ENCODE results near the gene DUSP10. TPM values are rescaled to one million over a fixed set of nuclear protein-coding genes. Genes with fewer than 3 reads are reported as not detected.

DUSP10 gene
- total RNA-seq, 2 donors from 2014 or later = 14.3 TPM

DNA sequence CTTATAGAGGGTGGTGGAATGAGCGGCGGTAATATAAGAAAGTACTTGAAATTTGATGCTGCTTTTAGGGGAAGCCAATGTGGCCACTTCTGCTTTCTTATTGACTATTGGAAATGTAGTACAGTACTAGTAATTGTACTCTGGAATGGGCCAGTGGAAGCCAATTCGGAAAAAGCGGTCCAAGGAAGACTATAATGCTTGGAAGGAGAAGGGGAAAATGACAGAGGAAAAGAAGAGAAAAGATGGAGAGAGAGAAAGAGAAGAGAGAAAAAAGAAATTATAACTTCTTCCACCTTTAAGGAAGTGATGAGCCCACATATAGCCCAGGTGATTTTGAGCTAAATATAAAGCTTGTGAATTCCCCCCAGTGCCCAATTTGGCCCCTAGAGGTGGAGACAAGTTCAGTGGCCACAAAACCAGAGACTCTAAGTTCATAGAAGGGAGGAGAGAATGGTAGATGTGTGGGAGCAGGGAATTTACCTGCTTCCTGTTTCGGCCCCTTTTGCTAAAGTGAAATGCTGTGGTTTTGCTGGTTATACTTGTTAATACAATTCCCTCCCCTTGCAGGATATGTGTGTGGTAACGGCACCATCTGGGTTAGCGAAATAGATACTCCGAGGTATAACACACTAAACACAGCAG, 35.7 kb upstream of the DUSP10 start:
- H3K4me1 Mint-ChIP-seq (ENCODE audit: low read depth) = peaks cover 83% of the 10 kb centered on the region
- DNase-seq (peak; percentile 50 to 58), ATAC-seq (replicated peaks in 1 of 2) (peak; percentile 72 to 73)
- peaks cover 0 to 2% of the 10 kb centered on the region in 2 donors for H3K36me3 Mint-ChIP-seq (ENCODE audit: insufficient read depth in 2 of 2)
- H3K27me3 Mint-ChIP-seq (ENCODE audit: low read depth) = peaks cover 7% of the 10 kb centered on the region
- H3K9me3 Mint-ChIP-seq = no peaks in the 10 kb centered on the region
- peak overlapping the region; percentile 63 to 81 for H3K4me3 Mint-ChIP-seq
- H3K27ac Mint-ChIP-seq = peak overlapping the region; percentile 66

DNA sequence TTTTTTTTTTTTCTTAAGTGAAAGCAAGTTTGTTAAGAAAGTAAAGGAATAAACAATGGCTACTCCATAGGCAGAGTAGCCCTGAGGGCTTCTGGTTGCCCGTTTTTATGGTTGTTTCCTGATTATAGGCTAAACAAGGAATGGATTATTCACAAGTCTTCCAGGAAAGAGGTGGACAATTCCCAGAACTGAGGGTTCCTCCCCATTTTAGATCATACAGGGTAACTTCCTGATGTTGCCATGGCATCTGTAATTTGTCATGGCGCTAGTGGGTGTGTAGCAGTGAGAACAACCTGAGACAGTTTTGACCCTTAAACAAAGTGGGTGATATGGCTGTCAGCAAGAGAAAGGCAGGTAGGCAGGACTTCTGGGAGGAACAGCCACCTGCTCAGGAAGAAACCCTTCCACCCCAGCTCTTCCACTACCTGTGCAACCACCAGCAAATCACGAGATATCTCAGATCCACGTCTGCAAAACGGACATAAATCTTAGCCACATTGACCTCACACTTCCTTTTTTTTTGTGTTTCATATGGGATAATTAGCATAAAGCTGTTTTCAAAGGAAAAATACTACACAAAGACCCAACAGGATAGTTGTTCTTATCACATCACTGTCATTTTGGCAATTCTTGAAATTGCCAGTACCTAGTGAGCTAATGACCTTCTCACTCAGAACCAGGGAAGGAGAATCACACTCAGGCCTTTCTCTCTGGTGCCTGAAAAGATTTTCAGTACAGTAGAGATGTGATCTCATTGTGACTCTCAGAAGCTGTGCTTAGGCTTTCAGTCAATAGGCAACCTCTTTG, 34.8 kb upstream of the DUSP10 start:
- Mint-ChIP-seq H3K36me3 (ENCODE audit: insufficient read depth in 2 of 2) (peaks cover 0 to 2% of the 10 kb centered on the region in 2 donors), H3K4me3 (peak overlapping the region; percentile 63 to 81), H3K4me1 (ENCODE audit: low read depth) (peaks cover 75% of the 10 kb centered on the region), H3K9me3 (no peaks in the 10 kb centered on the region), H3K27me3 (ENCODE audit: low read depth) (peaks cover 5% of the 10 kb centered on the region), H3K27ac (peak overlapping the region; percentile 66)
- ATAC-seq (replicated peaks in 1 of 2) = peak; percentile 65 to 74
- DNase-seq = no peak

DNA sequence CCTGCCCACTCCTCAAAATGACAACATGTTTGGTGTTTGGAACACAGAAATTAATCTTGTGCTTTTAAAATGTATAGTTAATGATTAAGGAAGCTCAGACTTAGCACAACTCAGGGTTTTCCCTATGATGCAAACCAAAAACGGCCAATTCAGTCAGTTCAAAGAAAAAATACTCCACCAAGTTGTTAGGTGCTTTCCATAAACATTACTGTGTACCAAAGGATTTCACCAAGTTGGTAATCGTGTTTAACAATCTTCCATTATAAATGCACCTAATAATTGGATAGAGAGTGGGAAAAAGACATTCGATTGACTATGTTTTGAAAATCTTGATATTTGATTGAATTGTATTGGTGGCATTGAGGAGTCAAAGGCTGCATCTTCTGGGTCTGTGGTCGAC, 33.3 kb upstream of the DUSP10 start:
- H3K27me3 Mint-ChIP-seq (ENCODE audit: low read depth) = no peaks in the 10 kb centered on the region
- H3K4me1 Mint-ChIP-seq (ENCODE audit: low read depth) = peaks cover 60% of the 10 kb centered on the region
- DNase-seq = no peak
- peak overlapping the region; percentile 71 for H3K27ac Mint-ChIP-seq
- ATAC-seq (replicated peaks in 1 of 2) = no peak
- peaks cover 0 to 2% of the 10 kb centered on the region in 2 donors for H3K36me3 Mint-ChIP-seq (ENCODE audit: insufficient read depth in 2 of 2)
- no peaks in the 10 kb centered on the region for H3K9me3 Mint-ChIP-seq
- H3K4me3 Mint-ChIP-seq = peak overlapping the region; percentile 32 to 81

DNA sequence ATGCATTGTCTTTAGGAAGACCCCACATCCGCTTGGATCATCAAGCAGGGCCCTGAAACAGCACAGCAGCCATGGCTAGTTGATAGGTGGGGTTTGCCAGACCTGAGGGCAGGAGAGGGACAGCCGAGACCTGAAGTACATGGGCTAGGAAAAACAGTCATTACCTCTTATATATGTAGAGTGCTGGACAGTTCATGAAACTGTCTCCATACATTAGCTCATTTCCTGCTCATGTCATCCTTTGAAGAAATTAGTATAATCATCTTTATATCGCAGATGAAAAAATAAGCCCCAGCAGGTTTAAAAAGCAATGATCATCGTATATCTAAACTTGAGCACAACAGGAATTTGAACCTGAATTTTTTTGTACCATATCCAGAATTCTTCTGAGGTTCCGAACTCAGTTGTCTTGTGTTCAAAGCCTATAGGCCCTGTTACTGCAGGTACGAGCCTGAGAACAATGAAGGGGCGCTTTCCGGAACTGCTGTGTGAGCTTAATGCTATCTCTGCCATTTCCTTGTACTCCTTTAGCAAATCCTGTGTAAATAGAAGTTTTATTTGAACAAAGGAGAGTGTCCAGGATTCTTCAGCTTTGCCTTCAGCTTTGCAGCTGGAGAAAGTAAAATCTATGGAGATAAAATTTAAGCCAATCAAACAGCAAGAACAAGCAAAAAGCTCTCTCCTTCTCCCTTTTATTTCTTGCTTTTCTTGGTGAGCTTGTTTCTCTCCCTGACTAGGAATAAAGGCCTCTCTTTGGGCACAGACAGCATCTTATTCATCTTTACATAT, 32.4 kb upstream of the DUSP10 start:
- H3K4me3 Mint-ChIP-seq = no peak overlapping the region
- no peaks in the 10 kb centered on the region for H3K27me3 Mint-ChIP-seq (ENCODE audit: low read depth)
- no peak for DNase-seq
- no peaks in the 10 kb centered on the region for H3K9me3 Mint-ChIP-seq
- H3K4me1 Mint-ChIP-seq (ENCODE audit: low read depth) = peaks cover 54% of the 10 kb centered on the region
- peaks cover 0 to 2% of the 10 kb centered on the region in 2 donors for H3K36me3 Mint-ChIP-seq (ENCODE audit: insufficient read depth in 2 of 2)
- ATAC-seq (replicated peaks in 1 of 2) = no peak
- H3K27ac Mint-ChIP-seq = peak overlapping the region; percentile 72

DNA sequence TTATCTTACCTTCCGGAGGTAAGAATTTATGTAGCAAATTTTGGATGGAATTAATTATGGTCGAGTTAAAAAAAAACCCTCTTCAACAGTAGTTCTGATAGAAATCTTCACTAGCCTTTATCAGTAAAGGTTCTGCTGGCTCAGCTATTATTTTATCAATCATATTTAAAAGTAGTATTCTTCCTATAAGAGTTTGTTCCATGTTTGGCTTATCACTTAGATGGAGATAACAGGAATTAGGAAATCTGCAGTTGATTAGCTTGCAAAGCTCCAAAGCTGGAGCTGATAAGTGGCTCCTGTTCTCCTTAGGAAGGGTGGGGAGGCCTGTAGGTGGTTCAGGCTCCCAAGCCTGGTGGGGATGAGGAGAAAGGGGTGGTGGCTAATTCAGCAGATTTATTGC, 31.5 kb upstream of the DUSP10 start:
- Mint-ChIP-seq H3K27me3 (ENCODE audit: low read depth) (no peaks in the 10 kb centered on the region), H3K36me3 (ENCODE audit: insufficient read depth in 2 of 2) (peaks cover 0 to 2% of the 10 kb centered on the region in 2 donors), H3K27ac (no peak overlapping the region), H3K9me3 (no peaks in the 10 kb centered on the region), H3K4me1 (ENCODE audit: low read depth) (peaks cover 51% of the 10 kb centered on the region), H3K4me3 (no peak overlapping the region)
- ATAC-seq (replicated peaks in 1 of 2) (no peak), DNase-seq (no peak)

DNA sequence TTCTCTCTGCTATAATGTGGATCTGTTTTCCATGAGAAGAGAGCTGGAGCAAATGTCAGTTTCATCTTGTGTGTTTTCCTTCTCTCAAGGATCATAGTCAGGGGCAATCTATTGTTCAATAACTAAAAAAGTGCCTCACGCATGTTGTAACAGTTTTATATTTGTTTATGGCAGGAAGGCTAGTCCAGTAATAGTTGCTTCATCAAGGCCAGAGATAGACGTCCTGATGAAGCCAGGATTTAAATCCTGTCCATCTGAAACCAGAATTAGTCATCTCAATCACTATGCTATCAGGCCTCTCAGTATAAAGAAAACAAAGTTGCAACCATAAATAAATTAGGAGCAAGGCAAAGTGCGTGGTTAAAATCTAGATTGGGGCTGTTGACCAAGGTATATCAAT, 30.2 kb upstream of the DUSP10 start:
- DNase-seq (no peak), ATAC-seq (replicated peaks in 1 of 2) (no peak)
- Mint-ChIP-seq H3K4me1 (ENCODE audit: low read depth) (peaks cover 43% of the 10 kb centered on the region), H3K36me3 (ENCODE audit: insufficient read depth in 2 of 2) (peaks cover 0 to 2% of the 10 kb centered on the region in 2 donors), H3K27me3 (ENCODE audit: low read depth) (no peaks in the 10 kb centered on the region), H3K9me3 (peaks cover 0 to 3% of the 10 kb centered on the region in 2 donors), H3K4me3 (no peak overlapping the region), H3K27ac (no peak overlapping the region)

DNA sequence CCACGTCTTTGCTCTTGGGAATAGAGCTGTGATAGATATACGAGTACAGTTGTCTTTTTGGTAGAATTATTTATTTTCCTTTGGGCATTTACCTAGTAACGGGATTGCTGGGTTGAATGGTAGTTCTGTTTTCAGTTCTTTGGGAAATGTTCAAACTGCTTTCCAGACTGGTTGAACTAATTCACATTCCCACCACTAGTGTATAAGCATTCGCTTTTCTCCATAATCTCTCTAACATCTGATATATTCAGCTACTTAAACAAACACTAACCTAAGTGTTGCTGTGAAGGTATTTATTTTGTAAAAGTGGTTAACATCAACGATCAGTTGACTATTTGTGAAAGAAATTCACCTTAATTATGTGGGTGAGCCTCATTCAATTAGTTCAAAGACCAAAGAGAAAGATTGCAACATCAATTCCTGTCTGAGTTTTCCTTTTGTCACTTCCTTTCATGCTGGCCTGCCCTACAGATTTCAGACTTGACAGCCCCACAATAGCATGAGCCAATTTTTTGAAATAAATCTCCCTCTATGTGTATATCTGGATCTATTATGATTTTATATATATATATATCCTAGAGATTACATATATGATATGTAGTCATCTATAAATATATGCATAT, 26.7 kb upstream of the DUSP10 start:
- peaks cover 21% of the 10 kb centered on the region for H3K4me1 Mint-ChIP-seq (ENCODE audit: low read depth)
- no peaks in the 10 kb centered on the region for H3K27me3 Mint-ChIP-seq (ENCODE audit: low read depth)
- no peak for DNase-seq
- no peak for ATAC-seq (replicated peaks in 1 of 2)
- no peak overlapping the region for H3K4me3 Mint-ChIP-seq
- peaks cover 0 to 3% of the 10 kb centered on the region in 2 donors for H3K9me3 Mint-ChIP-seq
- H3K27ac Mint-ChIP-seq = no peak overlapping the region
- H3K36me3 Mint-ChIP-seq (ENCODE audit: insufficient read depth in 2 of 2) = no peaks in the 10 kb centered on the region

DNA sequence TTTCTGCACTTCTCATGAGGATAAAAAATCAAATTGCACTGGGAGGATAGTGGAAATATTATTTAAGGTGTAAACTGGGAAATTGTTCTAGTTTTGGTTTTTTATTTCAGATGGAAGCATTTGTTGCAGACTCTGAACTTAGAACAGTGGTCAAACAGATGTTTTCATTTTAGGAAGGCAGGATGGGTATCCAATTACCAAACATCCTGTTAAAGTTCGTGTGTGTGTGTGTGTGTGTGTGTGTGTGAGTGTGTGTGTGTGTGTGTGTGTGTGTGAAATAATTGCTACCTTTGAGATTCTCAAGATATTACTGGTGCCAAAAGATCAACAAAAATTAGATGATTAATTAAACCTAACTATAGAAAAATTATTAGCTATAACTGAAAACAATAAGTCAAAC, 24.3 kb upstream of the DUSP10 start:
- Mint-ChIP-seq H3K4me1 (ENCODE audit: low read depth) (peaks cover 31% of the 10 kb centered on the region), H3K36me3 (ENCODE audit: insufficient read depth in 2 of 2) (no peaks in the 10 kb centered on the region), H3K9me3 (peaks cover 0 to 3% of the 10 kb centered on the region in 2 donors), H3K27me3 (ENCODE audit: low read depth) (no peaks in the 10 kb centered on the region), H3K4me3 (no peak overlapping the region), H3K27ac (no peak overlapping the region)
- DNase-seq (no peak), ATAC-seq (replicated peaks in 1 of 2) (no peak)

DNA sequence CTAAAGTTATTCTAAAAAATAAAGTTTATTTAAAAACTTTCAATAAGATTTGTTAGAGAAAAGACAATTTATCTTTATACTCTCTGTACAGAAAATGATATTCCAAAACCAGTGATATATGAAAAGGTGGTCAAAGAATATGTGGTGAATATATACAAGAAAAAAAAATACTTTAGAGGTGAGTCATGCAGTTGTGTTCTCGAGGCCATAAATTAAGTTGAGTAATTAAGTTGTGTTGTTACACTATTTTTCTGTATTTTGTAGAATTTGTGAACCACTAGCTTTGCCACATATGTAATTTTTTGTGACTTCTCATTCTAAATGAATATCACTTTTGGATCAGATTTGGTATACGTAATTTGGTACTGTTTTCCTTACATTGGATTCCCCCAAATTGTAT, 23.6 kb upstream of the DUSP10 start:
- ATAC-seq (replicated peaks in 1 of 2) = no peak
- Mint-ChIP-seq H3K4me3 (no peak overlapping the region), H3K36me3 (ENCODE audit: insufficient read depth in 2 of 2) (no peaks in the 10 kb centered on the region), H3K27me3 (ENCODE audit: low read depth) (no peaks in the 10 kb centered on the region), H3K27ac (no peak overlapping the region), H3K9me3 (peaks cover 0 to 3% of the 10 kb centered on the region in 2 donors), H3K4me1 (ENCODE audit: low read depth) (peaks cover 38% of the 10 kb centered on the region)
- no peak for DNase-seq

DNA sequence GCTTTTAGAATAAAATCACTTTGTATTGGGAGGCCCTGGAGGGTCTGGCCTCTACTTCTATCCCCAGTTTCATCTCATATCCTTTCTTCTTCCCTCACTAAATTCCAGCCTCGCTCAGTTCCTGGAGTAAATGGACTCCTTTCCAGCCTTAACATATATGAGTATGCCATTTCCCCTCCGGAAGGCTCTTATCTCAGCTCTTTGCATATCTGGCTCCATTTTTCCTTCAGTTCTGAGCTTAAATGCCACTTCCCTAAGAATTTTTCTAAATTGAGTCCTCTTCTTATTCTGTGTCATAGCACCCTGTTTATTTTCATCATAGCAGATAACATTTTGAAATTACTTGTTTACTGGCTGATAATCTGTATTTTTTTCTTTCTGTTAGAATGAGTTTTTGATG, 20.2 kb upstream of the DUSP10 start:
- H3K36me3 Mint-ChIP-seq (ENCODE audit: insufficient read depth in 2 of 2) = no peaks in the 10 kb centered on the region
- no peaks in the 10 kb centered on the region for H3K27me3 Mint-ChIP-seq (ENCODE audit: low read depth)
- ATAC-seq (replicated peaks in 1 of 2) (no peak), DNase-seq (no peak)
- no peak overlapping the region for H3K27ac Mint-ChIP-seq
- no peak overlapping the region for H3K4me3 Mint-ChIP-seq
- peaks cover 38% of the 10 kb centered on the region for H3K4me1 Mint-ChIP-seq (ENCODE audit: low read depth)
- no peaks in the 10 kb centered on the region for H3K9me3 Mint-ChIP-seq

DNA sequence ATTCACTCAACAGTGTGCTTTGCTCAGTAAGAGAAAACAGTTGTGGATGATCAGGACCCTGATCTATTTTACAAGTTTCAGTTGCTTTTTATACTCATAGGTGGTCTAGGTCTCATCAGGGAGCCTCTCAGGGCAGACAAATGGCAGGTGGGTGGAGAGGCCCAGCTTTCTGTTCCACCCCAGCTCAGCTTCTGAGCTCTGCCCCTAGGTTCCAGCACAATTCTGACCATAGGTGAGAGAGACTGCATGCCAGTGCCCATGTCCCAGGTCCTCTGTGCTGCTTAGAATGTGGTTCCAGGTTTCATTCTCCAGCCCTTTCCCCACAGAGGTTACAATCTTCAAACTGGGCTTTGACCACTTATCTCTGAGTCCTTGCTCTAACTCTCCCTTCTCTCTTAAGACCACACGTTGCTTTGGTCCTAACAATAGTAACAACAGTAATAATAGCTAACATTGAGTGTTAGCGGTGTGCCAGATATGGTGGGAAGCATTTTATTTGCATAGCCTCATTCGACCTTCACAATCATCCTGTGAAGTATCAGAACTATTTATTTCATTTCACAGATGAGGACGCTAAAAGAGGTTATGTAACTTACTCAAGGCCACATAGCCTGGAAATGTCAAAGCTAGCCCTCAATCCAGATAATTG, 19.6 kb upstream of the DUSP10 start:
- Mint-ChIP-seq H3K9me3 (no peaks in the 10 kb centered on the region), H3K36me3 (ENCODE audit: insufficient read depth in 2 of 2) (no peaks in the 10 kb centered on the region), H3K4me3 (peak overlapping the region in 1 of 2 donors; percentile 17), H3K27me3 (ENCODE audit: low read depth) (no peaks in the 10 kb centered on the region), H3K27ac (no peak overlapping the region), H3K4me1 (ENCODE audit: low read depth) (peaks cover 45% of the 10 kb centered on the region)
- DNase-seq (no peak), ATAC-seq (replicated peaks in 1 of 2) (peak; percentile 38 to 56)

DNA sequence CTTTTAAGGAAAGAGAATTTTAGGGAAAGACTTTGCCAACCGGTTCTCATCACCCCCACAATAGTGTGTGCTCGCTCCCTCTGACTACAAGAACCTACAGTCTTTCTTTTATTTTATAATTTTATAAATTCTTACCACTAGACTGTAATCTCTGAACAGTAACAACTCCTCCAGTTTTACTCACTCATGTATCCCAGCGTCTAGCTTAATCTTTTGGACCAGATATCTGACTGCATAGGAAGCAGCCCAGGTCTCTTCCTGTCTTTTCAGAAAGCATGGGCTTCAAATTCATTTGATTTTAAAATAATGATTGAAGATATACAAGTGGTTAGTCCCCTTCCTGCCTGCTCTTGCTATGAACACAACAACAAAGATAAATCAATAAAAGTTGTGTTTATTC, 19.0 kb upstream of the DUSP10 start:
- DNase-seq = no peak
- Mint-ChIP-seq H3K9me3 (no peaks in the 10 kb centered on the region), H3K27me3 (ENCODE audit: low read depth) (no peaks in the 10 kb centered on the region), H3K27ac (no peak overlapping the region), H3K4me3 (no peak overlapping the region), H3K36me3 (ENCODE audit: insufficient read depth in 2 of 2) (peaks cover 0 to 3% of the 10 kb centered on the region in 2 donors), H3K4me1 (ENCODE audit: low read depth) (peaks cover 47% of the 10 kb centered on the region)
- peak in 1 of 2 donors; percentile 9 for ATAC-seq (replicated peaks in 1 of 2)
